Stimulated activated naive CD4-positive, alpha-beta T cell (primary cell): ENCODE measurements around the gene ERMAP.

Source experiments
- DNase-seq, 6 experiments: peaks; one replicate each; lab custom pipeline; 2025; lab: John Stamatoyannopoulos, UW

Gene ERMAP, protein sequence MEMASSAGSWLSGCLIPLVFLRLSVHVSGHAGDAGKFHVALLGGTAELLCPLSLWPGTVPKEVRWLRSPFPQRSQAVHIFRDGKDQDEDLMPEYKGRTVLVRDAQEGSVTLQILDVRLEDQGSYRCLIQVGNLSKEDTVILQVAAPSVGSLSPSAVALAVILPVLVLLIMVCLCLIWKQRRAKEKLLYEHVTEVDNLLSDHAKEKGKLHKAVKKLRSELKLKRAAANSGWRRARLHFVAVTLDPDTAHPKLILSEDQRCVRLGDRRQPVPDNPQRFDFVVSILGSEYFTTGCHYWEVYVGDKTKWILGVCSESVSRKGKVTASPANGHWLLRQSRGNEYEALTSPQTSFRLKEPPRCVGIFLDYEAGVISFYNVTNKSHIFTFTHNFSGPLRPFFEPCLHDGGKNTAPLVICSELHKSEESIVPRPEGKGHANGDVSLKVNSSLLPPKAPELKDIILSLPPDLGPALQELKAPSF

DNA sequence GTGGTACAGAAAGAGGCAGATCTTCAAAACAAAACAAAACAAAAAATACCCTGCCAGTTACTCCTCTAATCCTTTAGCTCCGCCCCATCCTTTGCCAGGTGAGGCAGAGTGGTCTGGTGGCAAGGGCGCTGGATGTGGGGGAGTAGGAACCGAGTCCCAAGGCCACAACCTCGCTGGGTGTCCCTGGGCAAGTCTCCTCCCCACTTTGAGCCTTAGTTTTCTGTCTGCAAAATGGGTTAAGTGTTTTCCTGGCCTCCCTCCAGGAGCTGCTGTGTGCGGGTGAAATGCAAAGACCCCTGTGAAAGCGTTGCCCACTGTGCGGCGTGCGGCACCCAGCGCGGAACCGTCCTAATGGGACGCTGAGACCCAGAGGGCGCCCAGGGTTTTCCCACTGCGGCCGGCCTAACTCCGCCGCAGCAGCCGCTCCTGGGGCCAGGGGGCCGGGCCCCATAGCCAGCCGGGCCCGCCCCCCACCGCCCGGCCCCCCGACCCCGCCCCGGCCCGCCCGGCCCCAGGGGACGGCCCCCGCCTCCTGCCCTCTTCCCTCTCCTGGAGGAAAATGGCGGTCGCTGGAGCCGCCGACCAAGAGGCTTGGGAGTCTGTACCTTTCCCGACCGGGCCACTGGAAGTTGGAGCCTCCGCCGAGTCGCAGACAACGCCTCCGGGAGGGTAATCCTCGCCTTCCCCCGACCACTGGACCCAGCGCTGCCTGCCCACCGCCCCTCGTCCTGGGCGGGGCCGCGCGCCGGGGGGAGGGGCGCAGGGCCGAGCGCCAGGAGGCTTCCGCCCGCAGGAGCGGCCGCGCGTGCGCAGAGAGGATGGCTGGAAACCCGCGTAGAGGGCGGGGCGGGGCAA is at the start of gene ERMAP, which contains the start of gene SVBP:
Gene ERMAP, plus strand, starts transcription at position 538 of the 855 bp plus-strand sequence. CDS start 13,327 bp downstream, outside the sequence.
Gene SVBP, minus strand, starts transcription at position 813 of the 855 bp plus-strand sequence. CDS start 853 bp downstream, outside the sequence.
- peak; percentile 80 to 95 (median 92) for DNase-seq

DNA sequence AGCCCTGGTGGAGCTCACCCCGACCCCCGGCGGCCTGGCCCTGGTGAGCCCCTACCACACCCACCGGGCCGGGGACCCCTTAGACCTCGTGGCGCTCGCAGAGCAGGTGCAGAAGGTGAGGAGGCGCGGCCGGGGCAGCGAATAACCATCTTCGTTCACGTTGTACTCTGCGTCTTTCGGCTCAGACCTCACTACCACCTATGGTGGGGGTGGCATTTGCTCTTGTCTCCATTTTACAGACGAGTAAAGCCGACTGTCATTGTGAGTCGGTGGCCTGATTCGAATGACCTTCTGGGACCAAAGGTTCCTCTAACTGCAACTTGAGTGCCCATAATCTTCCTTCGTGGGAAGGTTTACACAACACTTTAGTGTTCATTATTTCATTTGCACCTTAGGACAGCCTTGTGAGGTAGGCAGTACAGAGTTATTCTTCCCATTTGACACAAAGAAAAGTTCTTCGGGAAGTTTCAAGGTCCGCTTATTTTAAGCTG is 49.4 kb upstream of the ERMAP start:
- DNase-seq = no peak

DNA sequence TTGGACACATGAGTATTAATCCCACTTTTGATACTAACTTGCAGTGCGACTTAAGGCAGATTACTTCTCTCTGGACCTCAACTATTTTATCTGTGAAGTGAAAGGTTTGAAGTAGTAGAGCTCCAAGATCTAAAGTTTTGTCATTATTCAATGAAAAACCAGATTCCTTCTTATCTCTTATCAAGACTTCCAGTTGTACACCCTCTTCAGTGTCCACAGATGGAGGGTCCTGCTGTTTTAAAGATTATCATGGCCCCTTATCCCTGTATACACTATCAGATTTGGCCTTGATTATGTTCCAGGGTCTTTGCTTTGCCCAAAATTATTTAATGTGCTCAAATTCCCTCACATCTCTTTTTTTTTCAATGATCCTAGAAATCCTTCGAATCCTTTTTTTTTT is 48.8 kb upstream of the ERMAP start:
- DNase-seq = no peak

DNA sequence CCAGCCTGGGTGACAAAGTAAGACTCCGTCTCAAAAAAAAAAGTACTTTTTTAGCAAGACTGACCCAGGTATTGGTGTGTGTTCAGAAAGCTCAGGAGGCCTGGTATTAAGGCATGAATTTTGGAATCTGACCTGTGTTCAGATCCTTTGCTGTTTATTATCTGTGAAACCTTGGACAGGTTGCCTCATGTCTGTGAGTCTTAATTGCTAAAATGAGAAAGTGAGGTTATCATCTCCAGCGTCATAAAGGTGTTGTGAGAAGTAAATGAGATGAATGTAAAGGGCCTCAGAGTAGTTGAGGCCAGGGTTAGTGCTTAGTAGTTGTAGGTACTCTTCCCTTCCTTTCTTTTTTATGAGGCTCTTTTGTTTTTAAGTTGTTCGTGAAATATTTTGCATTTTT is 47.1 kb upstream of the ERMAP start:
- no peak for DNase-seq

DNA sequence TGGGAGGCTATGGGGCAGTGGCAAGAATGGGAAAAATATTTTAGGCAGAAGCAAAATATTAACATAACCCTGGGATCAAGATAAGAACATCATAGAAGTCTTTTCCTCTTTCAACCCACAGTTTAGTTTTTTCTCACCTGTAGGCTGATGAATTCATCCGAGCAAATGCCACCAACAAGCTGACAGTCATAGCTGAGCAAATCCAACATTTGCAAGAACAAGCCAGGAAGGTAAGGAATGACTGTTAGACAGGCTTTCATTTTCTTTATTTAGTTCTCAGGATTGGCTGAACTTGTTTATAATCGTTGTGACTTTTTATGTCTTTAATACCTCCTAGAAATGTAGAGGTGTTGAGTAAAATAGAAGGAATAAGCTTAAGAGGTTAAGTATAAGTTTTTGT is 43.5 kb upstream of the ERMAP start:
- no peak for DNase-seq

DNA sequence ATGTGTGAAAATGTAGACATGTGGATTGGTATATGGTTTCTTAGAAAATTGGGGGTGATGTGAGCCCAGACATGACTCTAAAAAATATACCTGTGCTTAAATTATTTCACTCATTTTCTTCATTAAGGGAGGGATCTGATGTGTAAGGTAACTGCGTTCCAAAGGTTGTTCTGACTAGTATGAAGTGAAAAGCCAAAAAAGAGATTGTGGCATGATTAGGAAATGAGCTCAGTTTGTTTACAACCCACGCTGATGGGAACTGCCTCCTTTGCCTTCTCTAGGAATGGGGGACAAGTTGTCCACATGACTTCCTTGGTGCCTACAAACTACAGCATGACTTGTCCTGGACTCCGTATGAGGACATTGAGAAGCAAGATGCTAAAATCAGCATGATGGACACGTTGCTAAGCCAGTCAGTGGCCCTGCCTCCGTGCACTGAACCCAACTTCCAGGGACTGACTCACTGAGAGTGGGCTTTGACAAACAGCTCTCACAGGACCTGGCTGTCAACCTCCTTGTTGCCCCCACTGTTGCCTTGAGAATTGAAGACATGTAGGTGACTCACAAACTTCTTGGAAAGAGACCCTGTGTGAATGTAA is 41.9 kb upstream of the ERMAP start:
- no peak for DNase-seq

DNA sequence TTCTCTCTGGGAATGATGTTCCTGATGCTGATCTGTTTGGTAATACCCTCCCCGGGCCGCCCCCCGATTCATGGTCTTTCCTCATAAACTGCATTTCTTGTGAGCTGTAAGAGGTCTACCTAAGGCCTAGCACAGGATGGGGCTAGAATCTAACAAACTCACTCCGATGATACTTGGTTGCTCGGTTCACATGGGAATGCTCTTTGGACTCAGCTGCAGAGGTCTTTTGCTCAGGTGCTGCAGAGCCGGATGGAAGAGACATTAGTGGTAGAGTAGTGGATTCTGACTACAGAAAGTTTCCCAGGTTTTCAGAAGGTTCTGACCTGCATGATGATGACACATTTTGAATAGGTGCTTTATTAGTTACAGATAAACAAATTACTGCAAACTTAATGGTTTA is 40.4 kb upstream of the ERMAP start:
- no peak for DNase-seq

DNA sequence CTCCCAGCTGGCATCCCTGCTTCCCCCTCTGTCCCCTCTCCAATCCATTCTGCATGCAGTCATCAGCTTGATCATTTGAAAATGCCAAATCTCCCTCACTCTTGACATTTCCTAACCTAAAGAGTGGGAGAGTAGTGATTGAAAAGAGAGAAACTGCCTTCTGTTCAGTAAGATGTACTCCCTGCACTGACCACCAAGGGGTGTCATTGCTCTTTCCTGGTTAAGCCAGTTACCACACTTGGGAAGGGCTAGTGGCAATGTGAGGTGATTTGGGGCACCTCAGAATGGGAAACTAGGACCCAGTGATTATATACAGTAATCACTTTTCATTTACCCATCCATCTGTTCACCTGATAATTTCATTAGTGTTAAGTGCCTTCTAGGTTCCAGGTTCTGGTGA is 39.1 kb upstream of the ERMAP start:
- peak in 4 of 6 experiments; percentile 5 to 12 (median 7) for DNase-seq

DNA sequence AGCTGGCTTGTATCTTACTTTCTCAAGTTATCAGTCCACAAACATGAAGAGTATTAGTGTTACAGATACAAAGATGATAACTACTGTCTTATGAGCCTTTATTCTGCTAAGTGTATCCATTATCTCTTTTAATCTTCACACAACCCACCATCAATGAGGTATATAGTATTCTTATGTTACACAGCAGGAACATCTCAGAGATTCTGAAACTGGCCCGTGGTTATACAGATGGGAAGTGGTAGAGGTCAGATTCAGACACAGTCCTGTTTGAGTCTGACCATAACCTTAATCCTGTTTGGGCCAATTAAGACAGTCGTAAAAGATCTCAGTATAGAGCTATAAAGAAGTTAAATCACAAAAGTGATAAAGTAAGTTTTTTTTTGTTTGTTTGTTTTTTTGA is 37.2 kb upstream of the ERMAP start:
- DNase-seq = no peak

DNA sequence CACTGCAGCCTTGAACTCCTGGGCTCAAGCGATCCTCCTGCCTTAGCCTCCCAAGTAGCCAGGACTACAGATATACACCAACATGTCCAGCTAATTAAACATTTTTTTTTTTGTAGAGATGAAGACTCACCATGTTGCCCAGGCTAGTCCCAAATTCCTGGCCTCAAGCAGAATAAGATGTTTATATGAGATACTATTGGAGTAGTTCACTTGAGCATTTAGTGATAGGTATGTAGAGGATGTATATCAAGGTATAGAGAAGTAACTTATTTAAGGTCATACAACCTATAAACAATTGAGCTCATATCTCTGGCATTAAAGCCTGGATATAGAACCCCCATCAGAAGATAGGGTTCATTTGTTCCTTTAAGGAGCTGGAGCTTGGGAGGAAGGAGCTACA is 36.7 kb upstream of the ERMAP start:
- DNase-seq = no peak

DNA sequence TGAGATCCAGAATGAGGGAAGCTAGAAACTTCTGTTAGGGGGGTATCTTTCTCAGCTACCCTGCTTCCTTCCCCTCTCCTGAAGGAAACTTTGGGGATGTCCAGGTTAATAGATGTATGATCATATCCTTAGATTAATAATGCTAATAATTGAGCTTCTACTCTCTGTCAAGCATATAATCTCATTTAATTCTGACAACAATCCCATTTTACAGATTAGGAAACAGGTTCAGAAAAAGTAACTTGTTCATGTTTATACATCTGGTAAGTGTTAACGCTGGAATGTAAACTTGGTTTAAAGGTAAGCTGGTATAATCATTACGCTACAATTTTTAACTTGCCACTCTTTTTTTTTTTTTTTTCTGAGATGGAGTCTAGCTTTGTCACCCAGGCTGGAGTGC is 33.8 kb upstream of the ERMAP start:
- DNase-seq = no peak

DNA sequence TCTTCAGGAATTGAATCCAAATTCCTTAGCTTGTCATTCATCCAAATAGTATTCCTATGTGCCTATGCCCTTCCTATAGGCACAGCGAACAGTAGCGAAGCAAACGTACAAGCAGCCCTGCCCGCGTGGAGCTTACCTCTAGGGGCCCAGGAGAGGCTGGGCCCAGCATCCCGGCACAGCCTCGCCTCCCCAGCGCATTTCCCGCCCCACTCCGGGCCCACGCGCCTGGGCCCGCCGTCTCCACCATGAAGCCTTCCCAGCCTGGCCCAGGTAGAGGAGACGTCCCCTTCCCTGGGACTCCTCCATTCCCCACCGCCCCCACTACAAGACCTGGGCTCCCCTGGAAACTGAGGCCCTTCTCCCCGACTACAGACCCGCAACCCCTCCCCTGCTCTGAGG is 32.4 kb upstream of the ERMAP start:
- DNase-seq = no peak

DNA sequence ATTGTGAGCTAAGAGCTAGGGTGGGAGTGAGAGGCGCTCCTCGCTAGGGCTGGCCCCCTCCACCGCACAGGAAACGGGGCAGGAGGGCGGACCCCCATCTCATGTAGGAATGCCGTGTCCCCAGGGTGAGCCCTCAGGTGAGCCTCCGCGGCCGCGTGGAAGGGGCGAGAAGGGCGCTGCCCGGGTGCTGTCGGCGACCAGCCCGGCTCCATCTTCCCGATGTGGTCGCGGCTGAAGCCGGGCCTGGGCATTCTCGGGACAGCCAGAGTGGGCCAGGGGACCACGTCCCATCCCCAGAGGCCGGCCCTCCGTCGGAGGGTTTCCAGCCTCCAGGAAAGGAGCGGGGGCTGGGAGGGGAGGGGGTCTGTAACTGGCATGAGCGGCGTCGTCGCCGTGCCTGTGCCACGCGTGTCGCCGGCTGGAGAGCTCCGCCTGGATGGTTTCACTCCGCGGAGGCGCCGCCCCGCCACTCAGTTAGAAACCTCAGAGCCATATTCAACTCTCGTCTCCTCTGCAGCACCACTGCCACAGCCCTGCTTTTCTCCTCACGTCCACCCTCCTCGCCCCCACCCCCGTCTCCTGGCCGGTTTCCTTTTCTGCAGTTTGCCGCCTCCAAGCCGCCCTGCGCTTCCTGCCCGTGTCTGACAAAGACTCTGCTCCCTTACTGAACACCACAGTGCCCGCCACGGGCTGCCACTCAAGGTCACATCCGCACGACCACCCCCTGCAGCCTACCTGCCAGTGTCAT is 31.8 kb upstream of the ERMAP start, which contains the start of gene TMEM269:
Gene TMEM269, plus strand, starts transcription at position 46 of the 748 bp plus-strand sequence. CDS start 4,903 bp downstream, outside the sequence.
- peak; percentile 6 to 52 (median 20) for DNase-seq

DNA sequence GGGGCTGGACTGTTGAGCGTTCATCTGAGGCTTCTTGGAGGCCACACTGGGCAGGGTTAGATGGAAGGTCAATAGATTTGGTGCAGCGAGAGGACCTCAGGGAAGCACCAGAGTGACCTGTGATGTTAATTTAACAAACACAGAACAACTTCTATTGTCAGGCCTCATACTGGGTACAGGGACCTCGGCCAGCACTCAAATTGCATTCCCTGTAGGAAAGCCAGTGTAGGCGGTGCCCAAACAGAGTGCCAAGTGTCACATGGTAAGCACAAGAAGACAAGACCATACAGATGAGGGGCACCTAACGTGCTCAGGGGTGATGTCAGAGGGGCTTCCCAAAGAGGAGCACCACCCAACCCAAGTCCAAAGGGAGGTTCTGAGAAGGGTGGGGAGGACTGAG is 30.8 kb upstream of the ERMAP start:
- DNase-seq = no peak

DNA sequence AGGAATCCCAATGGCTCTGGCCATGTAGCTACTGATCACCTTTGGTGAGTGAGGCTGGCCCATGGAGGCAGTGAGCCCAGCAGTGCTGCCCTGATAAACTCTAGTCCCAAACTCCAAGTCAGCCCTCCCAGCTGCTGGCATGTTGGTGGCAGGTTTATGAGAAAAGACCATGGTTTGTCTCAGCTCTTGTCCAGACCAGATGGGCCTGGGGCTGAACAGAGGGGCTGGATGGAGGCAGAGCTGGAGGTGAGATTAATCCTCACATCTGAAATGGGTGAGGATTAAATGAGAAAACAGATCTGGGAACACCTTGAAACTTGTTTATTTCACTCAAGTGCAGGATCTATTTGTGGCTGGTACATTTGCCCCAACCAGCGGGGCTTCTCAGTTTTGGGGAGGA is 28.9 kb upstream of the ERMAP start:
- DNase-seq = no peak

DNA sequence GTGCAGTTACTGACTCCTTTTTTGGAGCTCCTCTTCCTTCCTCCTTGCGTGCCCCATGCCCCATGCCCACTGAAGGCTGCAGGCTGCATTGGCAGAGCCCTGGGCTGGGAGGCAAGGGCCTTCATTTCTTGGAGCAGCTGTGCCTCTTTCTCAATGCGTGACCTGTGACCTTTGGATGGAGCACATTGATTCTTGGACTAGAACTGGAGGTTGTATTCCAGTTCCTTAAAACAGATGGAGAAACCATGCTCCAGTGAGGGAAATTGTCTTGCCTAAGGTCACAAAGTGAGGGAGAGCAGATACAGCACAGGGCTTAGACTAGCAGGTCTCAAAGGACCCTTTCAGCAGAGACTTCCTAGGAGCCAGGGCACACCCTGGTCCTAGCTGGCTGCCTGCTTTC is 23.1 kb upstream of the ERMAP start:
- no peak for DNase-seq

DNA sequence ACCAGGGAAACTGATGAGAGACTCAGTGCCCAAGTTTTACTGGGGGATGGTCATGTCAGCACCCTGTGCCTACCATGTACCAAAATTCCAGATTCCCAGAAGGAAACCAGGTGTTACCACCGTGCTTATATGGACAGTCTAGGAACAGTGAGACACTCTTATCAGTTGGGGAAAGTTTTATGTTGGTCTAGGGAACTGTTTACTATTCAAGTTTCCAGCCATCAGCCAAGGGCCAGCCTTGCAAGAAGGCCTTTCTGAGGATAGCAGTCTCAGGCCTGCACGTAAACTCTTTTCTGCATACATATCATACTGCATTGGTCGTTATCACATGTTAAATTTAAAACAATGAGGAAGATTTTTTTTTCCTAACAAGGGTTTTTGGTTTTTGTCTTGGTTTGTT is 19.5 kb upstream of the ERMAP start:
- DNase-seq = no peak

DNA sequence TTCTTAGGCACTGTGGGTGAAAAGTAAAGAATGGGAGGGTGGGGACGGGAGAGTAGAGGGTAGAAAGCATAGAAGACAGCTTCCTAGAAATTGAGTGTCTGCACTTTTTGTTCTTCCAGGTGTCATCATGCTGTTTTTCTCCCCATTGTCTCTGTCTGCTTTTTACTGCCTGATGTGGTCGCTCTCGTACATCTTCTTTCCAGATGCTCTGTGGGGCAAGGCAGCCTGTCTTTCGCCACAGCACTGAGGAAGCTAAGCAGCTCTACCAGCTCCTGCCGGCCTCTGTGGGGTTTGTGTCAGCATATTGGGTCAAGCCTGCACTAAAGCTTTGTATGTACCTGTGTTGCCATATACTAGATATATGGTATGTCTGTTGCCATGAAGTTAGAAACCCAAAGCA is 18.9 kb upstream of the ERMAP start:
- no peak for DNase-seq

DNA sequence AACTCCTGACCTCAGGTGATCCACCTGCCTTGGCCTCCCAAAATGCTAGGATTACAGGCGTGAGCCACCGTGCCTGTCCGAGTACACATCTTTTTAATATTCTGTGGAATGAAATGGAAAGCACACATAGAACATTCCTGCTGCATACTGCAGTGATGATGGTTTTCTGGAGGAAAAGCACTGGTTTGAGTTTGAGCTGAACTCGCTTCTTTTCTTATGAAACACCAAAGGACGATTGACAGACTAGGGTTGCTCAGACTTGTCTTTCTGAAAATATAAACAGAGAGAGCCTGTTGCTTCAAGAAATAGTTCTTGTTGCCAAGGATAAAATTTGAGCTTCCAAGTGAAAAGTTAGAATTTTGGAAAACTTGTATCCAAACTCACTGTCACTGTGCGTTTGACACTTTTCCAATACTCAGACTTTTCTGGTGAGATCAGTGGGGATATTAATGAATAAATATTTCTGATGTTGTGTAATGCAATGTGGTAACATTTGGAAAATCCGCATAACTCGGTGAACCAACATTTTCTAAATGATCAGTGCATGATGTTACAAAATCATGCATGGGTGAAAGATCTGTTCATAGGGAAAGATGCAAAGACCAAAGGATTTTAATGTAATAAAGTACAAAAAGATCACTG is 15.0 kb upstream of the ERMAP start:
- no peak for DNase-seq

DNA sequence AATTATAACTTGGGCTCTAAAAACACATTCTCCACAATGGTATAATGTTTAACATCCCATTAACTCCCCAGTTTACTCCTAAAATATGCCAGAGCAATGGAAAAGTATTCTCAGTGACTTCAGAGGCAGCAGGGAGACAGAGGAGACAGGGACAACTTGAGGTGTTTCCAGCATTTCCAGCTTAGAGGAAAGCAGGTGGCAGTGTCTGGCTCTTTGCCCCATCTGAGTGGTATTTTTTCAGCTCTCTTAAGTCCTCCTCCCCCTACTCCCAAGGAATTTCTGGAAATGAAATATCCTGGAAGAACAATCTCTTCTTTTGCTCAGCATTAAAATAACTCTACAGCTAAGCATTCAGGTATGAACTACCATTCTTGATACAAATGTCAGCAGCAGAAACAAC is 10.8 kb upstream of the ERMAP start:
- no peak for DNase-seq

DNA sequence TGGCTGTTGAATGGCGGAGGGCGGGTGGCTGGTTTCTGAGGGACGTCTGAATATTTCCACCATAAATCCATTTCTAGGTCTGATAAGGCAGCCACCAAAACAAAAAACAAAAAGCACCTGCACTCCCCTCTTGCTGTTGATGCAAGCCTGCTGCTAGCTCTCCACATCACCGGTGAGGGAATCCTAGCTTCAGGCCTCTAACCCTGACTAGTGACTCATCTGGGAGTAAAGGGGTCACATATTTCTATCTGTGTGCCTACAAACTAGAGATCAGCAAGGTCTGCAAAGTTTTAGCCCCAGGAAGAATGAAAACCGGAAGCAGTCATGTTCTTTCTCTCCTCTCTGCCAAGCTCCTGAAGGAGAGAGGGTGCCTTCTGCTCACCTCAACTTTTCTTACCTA is 10.3 kb upstream of the ERMAP start:
- DNase-seq = no peak
